Fibroblast of gingiva (primary cell): ENCODE results near the gene PYGO2.
"Not testable (repeated sequence)": the region's sequence is repeated elsewhere in the genome, so short reads cannot be mapped to it uniquely, and the experiment has no call there.

Experiments
- DNase-seq: peaks from one replicate; pipeline ENCODE4 v3.0.0-alpha.2; 2011; ENCODE audit warnings: low read depth

The PYGO2 gene

GRCh38 chr1:154908937-154909336 lies 52.6 kb downstream of the PYGO2 start:
- no peak for DNase-seq

- DNase-seq, result not testable (repeated sequence)
Measured at GRCh38 chr1:154908129-154908528, 53.5 kb downstream of the PYGO2 start.
